Osteoblast (primary cell): ENCODE measurements around the gene UBE3D. TPM values are rescaled to one million over a fixed set of nuclear protein-coding genes. Genes with fewer than 3 reads are reported as not detected.
"Not testable (repeated sequence)": the region's sequence is repeated elsewhere in the genome, so short reads cannot be mapped to it uniquely, and the experiment has no call there.

Experiments
- DNase-seq: peaks from one replicate; pipeline ENCODE4 v3.0.0; 2011; ENCODE audit warnings: low spot score, mixed read lengths; ENCODE audit not compliant: insufficient read length; ENCODE audit errors: missing footprints
- H2AFZ ChIP-seq: 2 replicates; pipeline ENCODE4 v1.6.0; 2011; ENCODE audit warnings: mild to moderate bottlenecking, low read length
- H3K27ac ChIP-seq: 2 replicates; pipeline ENCODE4 v1.5.1; 2011; ENCODE audit warnings: mild to moderate bottlenecking, low read depth, low read length, moderate library complexity
- H3K27me3 ChIP-seq: 2 replicates; pipeline ENCODE4 v1.6.0; 2012; ENCODE audit warnings: mild to moderate bottlenecking, control low read depth, inconsistent platforms, low read length, moderate library complexity; ENCODE audit not compliant: insufficient read depth
- H3K36me3 ChIP-seq: 2 replicates; pipeline ENCODE4 v1.5.1; 2011; ENCODE audit warnings: mild to moderate bottlenecking, low read length, control low read depth, moderate library complexity; ENCODE audit not compliant: insufficient read depth
- H3K4me1 ChIP-seq: 2 replicates; pipeline ENCODE4 v1.5.1; 2011; ENCODE audit warnings: mild to moderate bottlenecking, low read length, control low read depth, moderate library complexity; ENCODE audit not compliant: insufficient read depth
- H3K4me2 ChIP-seq: 2 replicates; pipeline ENCODE4 v1.6.0; 2011; ENCODE audit warnings: mild to moderate bottlenecking, low read length; ENCODE audit not compliant: insufficient read depth
- H3K4me3 ChIP-seq: fragments of 200-600 bp; sonication (generic); 3 replicates; pipeline ENCODE4 v1.5.1; 2012; ENCODE audit warnings: mild to moderate bottlenecking, low read length, inconsistent platforms; ENCODE audit not compliant: insufficient read depth
- H3K79me2 ChIP-seq: 2 replicates; pipeline ENCODE4 v1.6.0; 2012; ENCODE audit warnings: mild to moderate bottlenecking, low read length, control low read depth, inconsistent platforms; ENCODE audit not compliant: insufficient read depth
- H3K9me3 ChIP-seq: 2 replicates; pipeline ENCODE4 v1.5.1; 2011; ENCODE audit warnings: low read depth, low read length, control low read depth
- H4K20me1 ChIP-seq: 2 replicates; pipeline ENCODE4 v1.6.0; 2012; ENCODE audit warnings: mild to moderate bottlenecking, low read length, control low read depth; ENCODE audit not compliant: insufficient read depth
- total RNA-seq: library from RNA; depleted of rRNA; stranded (reverse); fragments of >200 nt; gene quantifications from 2 replicates; pipeline ENCODE4 v1.2.3, GENCODE V29; 2012
- TF ChIP-seq, protein P1 (sequence below): IDR thresholded peaks from 2 replicates; pipeline ENCODE4 v1.5.1; 2011; ENCODE audit warnings: mild to moderate bottlenecking, low read depth, low read length, moderate library complexity; ENCODE audit errors: extremely low read depth

Gene UBE3D
- total RNA-seq, 1 donor, result 8.3 TPM

DNA sequence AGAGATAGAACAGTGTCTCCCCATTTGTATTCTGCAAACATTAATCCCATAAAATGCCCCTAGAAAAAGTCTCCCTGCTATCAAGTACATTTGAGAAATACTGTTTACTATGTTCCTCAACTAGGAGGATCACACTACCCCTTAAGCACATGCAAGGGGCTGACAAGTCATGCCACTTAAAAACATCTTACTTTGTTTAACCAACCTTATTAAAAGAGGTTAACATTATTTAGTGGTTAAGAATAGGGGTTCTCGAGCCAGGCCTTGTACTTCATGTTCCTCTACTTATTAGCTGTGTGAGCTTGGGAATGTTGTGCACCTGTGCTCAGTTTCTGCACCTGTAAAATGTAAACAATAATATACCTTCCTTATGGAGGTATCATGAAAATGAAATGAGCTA, 113.7 kb downstream of the UBE3D start:
- no peaks in the 10 kb centered on the region for H3K36me3 ChIP-seq
- peaks cover 33% of the 10 kb centered on the region for H3K4me1 ChIP-seq
- H3K4me3 ChIP-seq, result no peak overlapping the region
- H2AFZ ChIP-seq, result no peak overlapping the region
- H3K79me2 ChIP-seq, result no peaks in the 10 kb centered on the region
- no peak for DNase-seq
- TF ChIP-seq, protein P1, sequence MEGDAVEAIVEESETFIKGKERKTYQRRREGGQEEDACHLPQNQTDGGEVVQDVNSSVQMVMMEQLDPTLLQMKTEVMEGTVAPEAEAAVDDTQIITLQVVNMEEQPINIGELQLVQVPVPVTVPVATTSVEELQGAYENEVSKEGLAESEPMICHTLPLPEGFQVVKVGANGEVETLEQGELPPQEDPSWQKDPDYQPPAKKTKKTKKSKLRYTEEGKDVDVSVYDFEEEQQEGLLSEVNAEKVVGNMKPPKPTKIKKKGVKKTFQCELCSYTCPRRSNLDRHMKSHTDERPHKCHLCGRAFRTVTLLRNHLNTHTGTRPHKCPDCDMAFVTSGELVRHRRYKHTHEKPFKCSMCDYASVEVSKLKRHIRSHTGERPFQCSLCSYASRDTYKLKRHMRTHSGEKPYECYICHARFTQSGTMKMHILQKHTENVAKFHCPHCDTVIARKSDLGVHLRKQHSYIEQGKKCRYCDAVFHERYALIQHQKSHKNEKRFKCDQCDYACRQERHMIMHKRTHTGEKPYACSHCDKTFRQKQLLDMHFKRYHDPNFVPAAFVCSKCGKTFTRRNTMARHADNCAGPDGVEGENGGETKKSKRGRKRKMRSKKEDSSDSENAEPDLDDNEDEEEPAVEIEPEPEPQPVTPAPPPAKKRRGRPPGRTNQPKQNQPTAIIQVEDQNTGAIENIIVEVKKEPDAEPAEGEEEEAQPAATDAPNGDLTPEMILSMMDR, result no peak
- H3K27ac ChIP-seq, result no peak overlapping the region
- H3K9me3 ChIP-seq, result no peaks in the 10 kb centered on the region
- H3K27me3 ChIP-seq, result no peaks in the 10 kb centered on the region
- H4K20me1 ChIP-seq, result no peaks in the 10 kb centered on the region
- no peak overlapping the region for H3K4me2 ChIP-seq

DNA sequence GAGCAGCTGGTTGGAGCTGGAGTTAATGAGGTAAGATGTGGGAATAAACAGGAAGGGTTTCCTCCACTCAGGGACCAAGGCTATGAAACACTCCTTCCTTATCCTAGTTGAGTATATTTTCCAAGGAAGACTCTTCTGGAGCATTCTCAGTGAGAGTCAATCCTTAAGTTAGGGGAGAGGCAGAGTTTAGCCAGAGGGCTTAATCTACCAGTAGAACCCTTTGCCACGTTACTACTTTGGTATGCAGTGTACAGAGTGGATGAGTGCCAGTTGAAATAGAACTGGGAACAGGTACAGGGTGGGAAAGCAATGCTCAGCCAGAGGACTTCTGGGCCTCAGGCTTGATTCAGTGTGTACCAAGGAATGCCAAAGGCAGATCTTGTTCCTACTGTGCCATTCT, 114.3 kb downstream of the UBE3D start:
- peaks cover 29% of the 10 kb centered on the region for H3K4me1 ChIP-seq
- no peak for DNase-seq
- no peaks in the 10 kb centered on the region for H3K27me3 ChIP-seq
- no peak overlapping the region for H3K4me3 ChIP-seq
- TF ChIP-seq, protein P1, result no peak
- no peak overlapping the region for H3K27ac ChIP-seq
- no peak overlapping the region for H3K4me2 ChIP-seq
- no peaks in the 10 kb centered on the region for H3K36me3 ChIP-seq
- H4K20me1 ChIP-seq, result no peaks in the 10 kb centered on the region
- no peaks in the 10 kb centered on the region for H3K9me3 ChIP-seq
- H2AFZ ChIP-seq, result no peak overlapping the region
- no peaks in the 10 kb centered on the region for H3K79me2 ChIP-seq

DNA sequence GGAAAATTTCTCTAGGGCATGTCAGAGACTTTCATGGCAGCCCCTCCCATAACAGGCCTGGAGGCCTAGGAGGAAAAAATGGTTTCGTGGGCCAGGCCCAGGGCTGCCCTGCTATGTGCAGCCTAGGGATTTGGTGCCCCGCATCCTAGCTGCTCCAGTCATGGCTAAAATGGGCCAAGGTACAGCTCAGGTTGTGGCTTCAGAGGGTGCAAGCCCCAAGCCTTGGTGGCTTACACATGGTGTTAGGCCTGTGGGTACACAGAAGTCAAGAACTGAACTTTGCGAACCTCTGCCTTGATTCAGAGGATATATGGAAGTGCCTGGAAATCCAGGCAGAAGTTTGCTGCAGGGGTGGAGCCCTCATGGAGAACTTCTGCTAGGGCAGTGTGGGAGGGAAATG, 134.7 kb downstream of the UBE3D start:
- not testable (repeated sequence) for H3K36me3 ChIP-seq, H2AFZ ChIP-seq, DNase-seq, H3K9me3 ChIP-seq, H3K4me1 ChIP-seq, H3K4me3 ChIP-seq, H3K4me2 ChIP-seq, H3K27me3 ChIP-seq, H3K27ac ChIP-seq, H4K20me1 ChIP-seq, H3K79me2 ChIP-seq

DNA sequence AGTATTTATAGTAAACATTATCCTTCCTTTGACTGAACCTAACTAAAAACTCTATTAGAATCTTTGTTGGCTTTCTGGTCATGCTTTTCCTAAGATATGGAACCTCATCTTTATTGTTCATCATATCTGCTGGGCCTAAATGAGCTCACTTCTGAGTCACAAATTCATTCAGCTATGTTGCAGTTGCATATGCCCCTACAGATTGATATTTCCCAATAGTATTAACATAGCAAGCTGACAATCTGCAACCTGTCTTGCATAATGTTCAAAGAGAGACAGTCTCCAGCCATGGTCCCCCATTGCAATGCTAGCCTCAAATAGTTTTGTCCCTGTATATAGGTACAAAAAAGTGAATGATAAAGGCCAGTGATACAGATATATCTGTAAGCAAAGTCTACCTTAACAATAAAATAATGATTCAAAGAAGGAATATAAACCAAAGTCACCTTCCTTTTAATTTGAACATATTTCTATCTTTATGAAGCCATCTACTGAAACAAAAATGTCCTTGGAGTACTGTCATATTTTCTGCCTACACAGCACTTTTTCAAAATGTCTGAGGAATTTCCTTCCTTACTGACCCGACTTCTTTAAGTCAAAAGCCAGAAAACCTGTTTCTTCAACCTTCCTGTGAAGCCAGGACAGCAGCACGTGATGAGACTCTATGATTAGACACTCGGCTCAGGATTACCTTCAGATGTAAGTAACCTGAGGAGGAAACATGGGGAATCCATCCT, 140.7 kb downstream of the UBE3D start:
- Histone ChIP-seq H3K4me1 (no peaks in the 10 kb centered on the region), H3K9me3 (no peaks in the 10 kb centered on the region), H4K20me1 (no peaks in the 10 kb centered on the region), H3K79me2 (no peaks in the 10 kb centered on the region), H2AFZ (no peak overlapping the region), H3K36me3 (no peaks in the 10 kb centered on the region), H3K4me3 (no peak overlapping the region), H3K27ac (no peak overlapping the region), H3K27me3 (no peaks in the 10 kb centered on the region), H3K4me2 (no peak overlapping the region)
- TF ChIP-seq, protein P1, result no peak
- DNase-seq, result no peak
